HEK293 (cell line): ENCODE results near the gene EEF2KMT.

Source experiments
- BCL11B ChIP-seq: fragments of 450-650 bp; formaldehyde crosslinking; IDR thresholded peaks from 2 replicates; pipeline ENCODE4 v1.5.1; 2016; ENCODE audit warnings: low read depth, missing biosample characterization, missing genetic modification characterization
- GFI1B ChIP-seq: fragments of 450-650 bp; formaldehyde crosslinking; IDR thresholded peaks from 2 replicates; pipeline ENCODE4 v1.5.1; 2016; ENCODE audit warnings: missing biosample characterization, missing genetic modification characterization
- ZBTB20 ChIP-seq: fragments of 450-650 bp; formaldehyde crosslinking; IDR thresholded peaks from 2 replicates; pipeline ENCODE4 v1.5.1; 2016; ENCODE audit warnings: missing biosample characterization, missing genetic modification characterization
- ZBTB6 ChIP-seq: fragments of 450-650 bp; formaldehyde crosslinking; IDR thresholded peaks from 2 replicates; pipeline ENCODE4 v1.5.1; 2017; ENCODE audit warnings: missing biosample characterization, missing genetic modification characterization
- ZFP41 ChIP-seq: fragments of 450-650 bp; formaldehyde crosslinking; IDR thresholded peaks from 2 replicates; pipeline ENCODE4 v1.5.1; 2016; ENCODE audit warnings: missing biosample characterization, missing genetic modification characterization, borderline replicate concordance
- ZFP69B ChIP-seq: fragments of 450-650 bp; formaldehyde crosslinking; IDR thresholded peaks from 2 replicates; pipeline ENCODE4 v1.5.1; 2016; ENCODE audit warnings: missing biosample characterization, missing genetic modification characterization
- ZNF221 ChIP-seq: fragments of 450-650 bp; formaldehyde crosslinking; IDR thresholded peaks from 2 replicates; pipeline ENCODE4 v1.5.1; 2017; ENCODE audit warnings: missing biosample characterization, missing genetic modification characterization, borderline replicate concordance
- ZNF239 ChIP-seq: fragments of 450-650 bp; formaldehyde crosslinking; IDR thresholded peaks from 2 replicates; pipeline ENCODE4 v1.5.1; 2016; ENCODE audit warnings: missing biosample characterization, missing genetic modification characterization
- ZNF473 ChIP-seq: fragments of 450-650 bp; formaldehyde crosslinking; IDR thresholded peaks from 2 replicates; pipeline ENCODE4 v1.5.1; 2017; ENCODE audit warnings: missing biosample characterization, missing genetic modification characterization
- ZNF488 ChIP-seq: fragments of 450-650 bp; formaldehyde crosslinking; IDR thresholded peaks from 2 replicates; pipeline ENCODE4 v1.5.1; 2016; ENCODE audit warnings: missing biosample characterization, missing genetic modification characterization
- ZNF530 ChIP-seq: fragments of 450-650 bp; formaldehyde crosslinking; IDR thresholded peaks from 2 replicates; pipeline ENCODE4 v1.5.1; 2016; ENCODE audit warnings: low read depth, missing biosample characterization, missing genetic modification characterization
- ZNF544 ChIP-seq: fragments of 450-650 bp; formaldehyde crosslinking; IDR thresholded peaks from 2 replicates; pipeline ENCODE4 v1.5.0; 2017; ENCODE audit warnings: missing biosample characterization, missing genetic modification characterization
- ZNF596 ChIP-seq: fragments of 450-650 bp; IDR thresholded peaks from 2 replicates; pipeline ENCODE4 v1.5.0; 2018; ENCODE audit warnings: missing biosample characterization, mild to moderate bottlenecking, missing genetic modification characterization, moderate library complexity
- ZNF626 ChIP-seq: fragments of 450-650 bp; sonication (Bioruptor Pico); formaldehyde crosslinking; IDR thresholded peaks from 2 replicates; pipeline ENCODE4 v1.5.1; 2018; ENCODE audit warnings: missing biosample characterization, missing genetic modification characterization, inconsistent platforms
- ZNF664 ChIP-seq: fragments of 450-650 bp; formaldehyde crosslinking; IDR thresholded peaks from 2 replicates; pipeline ENCODE4 v1.5.1; 2016; ENCODE audit warnings: missing biosample characterization, missing genetic modification characterization
- ZNF670 ChIP-seq: fragments of 450-650 bp; formaldehyde crosslinking; IDR thresholded peaks from 2 replicates; pipeline ENCODE4 v1.5.1; 2016; ENCODE audit warnings: missing biosample characterization, missing genetic modification characterization, low read depth
- ZNF677 ChIP-seq: fragments of 450-650 bp; IDR thresholded peaks from 2 replicates; pipeline ENCODE4 v1.5.0; 2018; ENCODE audit warnings: missing biosample characterization, mild to moderate bottlenecking, missing genetic modification characterization, moderate library complexity
- ZNF792 ChIP-seq: fragments of 450-650 bp; formaldehyde crosslinking; IDR thresholded peaks from 2 replicates; pipeline ENCODE4 v1.5.1; 2016; ENCODE audit warnings: missing biosample characterization, missing genetic modification characterization
- ZNF843 ChIP-seq: fragments of 450-650 bp; formaldehyde crosslinking; IDR thresholded peaks from 2 replicates; pipeline ENCODE4 v1.5.1; 2016; ENCODE audit warnings: missing biosample characterization, missing genetic modification characterization
- ZXDB ChIP-seq: fragments of 450-650 bp; formaldehyde crosslinking; IDR thresholded peaks from 2 replicates; pipeline ENCODE4 v1.5.1; 2016; ENCODE audit warnings: missing biosample characterization, missing genetic modification characterization
- TF ChIP-seq, protein P1 (sequence below): fragments of 450-650 bp; formaldehyde crosslinking; IDR thresholded peaks from 2 replicates; pipeline ENCODE4 v1.5.1; 2017; ENCODE audit warnings: missing biosample characterization, missing genetic modification characterization
- TF ChIP-seq, protein P2 (sequence below): fragments of 450-650 bp; formaldehyde crosslinking; IDR thresholded peaks from 2 replicates; pipeline ENCODE4 v1.5.1; 2016; ENCODE audit warnings: missing biosample characterization, missing genetic modification characterization
- TF ChIP-seq, protein P3 (sequence below): fragments of 450-650 bp; formaldehyde crosslinking; IDR thresholded peaks from 2 replicates; pipeline ENCODE4 v1.5.1; 2016; ENCODE audit warnings: missing biosample characterization, missing genetic modification characterization
- TF ChIP-seq, protein P4 (sequence below): fragments of 450-650 bp; formaldehyde crosslinking; IDR thresholded peaks from 2 replicates; pipeline ENCODE4 v1.5.1; 2017; ENCODE audit warnings: missing biosample characterization, missing genetic modification characterization
- TF ChIP-seq, protein P5 (sequence below): fragments of 450-650 bp; formaldehyde crosslinking; IDR thresholded peaks from 2 replicates; pipeline ENCODE4 v1.5.1; 2016; ENCODE audit warnings: missing biosample characterization, missing genetic modification characterization, borderline replicate concordance

Gene EEF2KMT

GRCh38 chr16:5064915-5065314, 32.7 kb downstream of the EEF2KMT start (continued):
- TF ChIP-seq, protein P1, sequence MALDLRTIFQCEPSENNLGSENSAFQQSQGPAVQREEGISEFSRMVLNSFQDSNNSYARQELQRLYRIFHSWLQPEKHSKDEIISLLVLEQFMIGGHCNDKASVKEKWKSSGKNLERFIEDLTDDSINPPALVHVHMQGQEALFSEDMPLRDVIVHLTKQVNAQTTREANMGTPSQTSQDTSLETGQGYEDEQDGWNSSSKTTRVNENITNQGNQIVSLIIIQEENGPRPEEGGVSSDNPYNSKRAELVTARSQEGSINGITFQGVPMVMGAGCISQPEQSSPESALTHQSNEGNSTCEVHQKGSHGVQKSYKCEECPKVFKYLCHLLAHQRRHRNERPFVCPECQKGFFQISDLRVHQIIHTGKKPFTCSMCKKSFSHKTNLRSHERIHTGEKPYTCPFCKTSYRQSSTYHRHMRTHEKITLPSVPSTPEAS (tag by site-specific recombination), result peak; percentile 97
- TF ChIP-seq GFI1B (tag by site-specific recombination) (no peak), ZFP41 (no peak), ZNF488 (tag by site-specific recombination) (no peak), ZFP69B (tag by site-specific recombination) (0 out of 2 replicates have a peak, but pooled peaks have one; percentile 35), ZNF544 (tag by site-specific recombination) (no peak), ZNF239 (no peak), ZXDB (tag by site-specific recombination) (peak; percentile 62), ZNF596 (tag by site-specific recombination) (no peak), ZNF677 (tag by site-specific recombination) (no peak), ZNF792 (no peak; the same call in 1 of the 2 replicates), BCL11B (tag by site-specific recombination) (0 out of 2 replicates have a peak, but pooled peaks have one; percentile 16), ZNF221 (tag by site-specific recombination) (no peak), ZNF530 (tag by site-specific recombination) (no peak), ZBTB20 (0 out of 2 replicates have a peak, but pooled peaks have one; percentile 17), ZBTB6 (no peak), ZNF843 (tag by site-specific recombination) (no peak), ZNF670 (tag by site-specific recombination) (no peak), ZNF664 (peak; percentile 92; the same call in 1 of the 2 replicates), ZNF626 (no peak), ZNF473 (tag by site-specific recombination) (no peak)
- TF ChIP-seq, protein P2, sequence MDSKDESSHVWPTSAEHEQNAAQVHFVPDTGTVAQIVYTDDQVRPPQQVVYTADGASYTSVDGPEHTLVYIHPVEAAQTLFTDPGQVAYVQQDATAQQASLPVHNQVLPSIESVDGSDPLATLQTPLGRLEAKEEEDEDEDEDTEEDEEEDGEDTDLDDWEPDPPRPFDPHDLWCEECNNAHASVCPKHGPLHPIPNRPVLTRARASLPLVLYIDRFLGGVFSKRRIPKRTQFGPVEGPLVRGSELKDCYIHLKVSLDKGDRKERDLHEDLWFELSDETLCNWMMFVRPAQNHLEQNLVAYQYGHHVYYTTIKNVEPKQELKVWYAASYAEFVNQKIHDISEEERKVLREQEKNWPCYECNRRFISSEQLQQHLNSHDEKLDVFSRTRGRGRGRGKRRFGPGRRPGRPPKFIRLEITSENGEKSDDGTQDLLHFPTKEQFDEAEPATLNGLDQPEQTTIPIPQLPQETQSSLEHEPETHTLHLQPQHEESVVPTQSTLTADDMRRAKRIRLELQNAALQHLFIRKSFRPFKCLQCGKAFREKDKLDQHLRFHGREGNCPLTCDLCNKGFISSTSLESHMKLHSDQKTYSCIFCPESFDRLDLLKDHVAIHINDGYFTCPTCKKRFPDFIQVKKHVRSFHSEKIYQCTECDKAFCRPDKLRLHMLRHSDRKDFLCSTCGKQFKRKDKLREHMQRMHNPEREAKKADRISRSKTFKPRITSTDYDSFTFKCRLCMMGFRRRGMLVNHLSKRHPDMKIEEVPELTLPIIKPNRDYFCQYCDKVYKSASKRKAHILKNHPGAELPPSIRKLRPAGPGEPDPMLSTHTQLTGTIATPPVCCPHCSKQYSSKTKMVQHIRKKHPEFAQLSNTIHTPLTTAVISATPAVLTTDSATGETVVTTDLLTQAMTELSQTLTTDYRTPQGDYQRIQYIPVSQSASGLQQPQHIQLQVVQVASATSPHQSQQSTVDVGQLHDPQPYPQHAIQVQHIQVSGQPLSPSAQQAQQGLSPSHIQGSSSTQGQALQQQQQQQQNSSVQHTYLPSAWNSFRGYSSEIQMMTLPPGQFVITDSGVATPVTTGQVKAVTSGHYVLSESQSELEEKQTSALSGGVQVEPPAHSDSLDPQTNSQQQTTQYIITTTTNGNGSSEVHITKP (tag by site-specific recombination), result peak; percentile 27; the same call in 1 of the 2 replicates
- TF ChIP-seq, protein P3, sequence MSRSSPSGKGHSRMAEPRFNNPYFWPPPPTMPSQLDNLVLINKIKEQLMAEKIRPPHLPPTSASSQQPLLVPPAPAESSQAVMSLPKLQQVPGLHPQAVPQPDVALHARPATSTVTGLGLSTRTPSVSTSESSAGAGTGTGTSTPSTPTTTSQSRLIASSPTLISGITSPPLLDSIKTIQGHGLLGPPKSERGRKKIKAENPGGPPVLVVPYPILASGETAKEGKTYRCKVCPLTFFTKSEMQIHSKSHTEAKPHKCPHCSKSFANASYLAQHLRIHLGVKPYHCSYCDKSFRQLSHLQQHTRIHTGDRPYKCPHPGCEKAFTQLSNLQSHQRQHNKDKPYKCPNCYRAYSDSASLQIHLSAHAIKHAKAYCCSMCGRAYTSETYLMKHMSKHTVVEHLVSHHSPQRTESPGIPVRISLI (tag by site-specific recombination), result no peak
- TF ChIP-seq, protein P4, sequence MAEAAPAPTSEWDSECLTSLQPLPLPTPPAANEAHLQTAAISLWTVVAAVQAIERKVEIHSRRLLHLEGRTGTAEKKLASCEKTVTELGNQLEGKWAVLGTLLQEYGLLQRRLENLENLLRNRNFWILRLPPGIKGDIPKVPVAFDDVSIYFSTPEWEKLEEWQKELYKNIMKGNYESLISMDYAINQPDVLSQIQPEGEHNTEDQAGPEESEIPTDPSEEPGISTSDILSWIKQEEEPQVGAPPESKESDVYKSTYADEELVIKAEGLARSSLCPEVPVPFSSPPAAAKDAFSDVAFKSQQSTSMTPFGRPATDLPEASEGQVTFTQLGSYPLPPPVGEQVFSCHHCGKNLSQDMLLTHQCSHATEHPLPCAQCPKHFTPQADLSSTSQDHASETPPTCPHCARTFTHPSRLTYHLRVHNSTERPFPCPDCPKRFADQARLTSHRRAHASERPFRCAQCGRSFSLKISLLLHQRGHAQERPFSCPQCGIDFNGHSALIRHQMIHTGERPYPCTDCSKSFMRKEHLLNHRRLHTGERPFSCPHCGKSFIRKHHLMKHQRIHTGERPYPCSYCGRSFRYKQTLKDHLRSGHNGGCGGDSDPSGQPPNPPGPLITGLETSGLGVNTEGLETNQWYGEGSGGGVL (tag by site-specific recombination), result peak; percentile 91
- TF ChIP-seq, protein P5, sequence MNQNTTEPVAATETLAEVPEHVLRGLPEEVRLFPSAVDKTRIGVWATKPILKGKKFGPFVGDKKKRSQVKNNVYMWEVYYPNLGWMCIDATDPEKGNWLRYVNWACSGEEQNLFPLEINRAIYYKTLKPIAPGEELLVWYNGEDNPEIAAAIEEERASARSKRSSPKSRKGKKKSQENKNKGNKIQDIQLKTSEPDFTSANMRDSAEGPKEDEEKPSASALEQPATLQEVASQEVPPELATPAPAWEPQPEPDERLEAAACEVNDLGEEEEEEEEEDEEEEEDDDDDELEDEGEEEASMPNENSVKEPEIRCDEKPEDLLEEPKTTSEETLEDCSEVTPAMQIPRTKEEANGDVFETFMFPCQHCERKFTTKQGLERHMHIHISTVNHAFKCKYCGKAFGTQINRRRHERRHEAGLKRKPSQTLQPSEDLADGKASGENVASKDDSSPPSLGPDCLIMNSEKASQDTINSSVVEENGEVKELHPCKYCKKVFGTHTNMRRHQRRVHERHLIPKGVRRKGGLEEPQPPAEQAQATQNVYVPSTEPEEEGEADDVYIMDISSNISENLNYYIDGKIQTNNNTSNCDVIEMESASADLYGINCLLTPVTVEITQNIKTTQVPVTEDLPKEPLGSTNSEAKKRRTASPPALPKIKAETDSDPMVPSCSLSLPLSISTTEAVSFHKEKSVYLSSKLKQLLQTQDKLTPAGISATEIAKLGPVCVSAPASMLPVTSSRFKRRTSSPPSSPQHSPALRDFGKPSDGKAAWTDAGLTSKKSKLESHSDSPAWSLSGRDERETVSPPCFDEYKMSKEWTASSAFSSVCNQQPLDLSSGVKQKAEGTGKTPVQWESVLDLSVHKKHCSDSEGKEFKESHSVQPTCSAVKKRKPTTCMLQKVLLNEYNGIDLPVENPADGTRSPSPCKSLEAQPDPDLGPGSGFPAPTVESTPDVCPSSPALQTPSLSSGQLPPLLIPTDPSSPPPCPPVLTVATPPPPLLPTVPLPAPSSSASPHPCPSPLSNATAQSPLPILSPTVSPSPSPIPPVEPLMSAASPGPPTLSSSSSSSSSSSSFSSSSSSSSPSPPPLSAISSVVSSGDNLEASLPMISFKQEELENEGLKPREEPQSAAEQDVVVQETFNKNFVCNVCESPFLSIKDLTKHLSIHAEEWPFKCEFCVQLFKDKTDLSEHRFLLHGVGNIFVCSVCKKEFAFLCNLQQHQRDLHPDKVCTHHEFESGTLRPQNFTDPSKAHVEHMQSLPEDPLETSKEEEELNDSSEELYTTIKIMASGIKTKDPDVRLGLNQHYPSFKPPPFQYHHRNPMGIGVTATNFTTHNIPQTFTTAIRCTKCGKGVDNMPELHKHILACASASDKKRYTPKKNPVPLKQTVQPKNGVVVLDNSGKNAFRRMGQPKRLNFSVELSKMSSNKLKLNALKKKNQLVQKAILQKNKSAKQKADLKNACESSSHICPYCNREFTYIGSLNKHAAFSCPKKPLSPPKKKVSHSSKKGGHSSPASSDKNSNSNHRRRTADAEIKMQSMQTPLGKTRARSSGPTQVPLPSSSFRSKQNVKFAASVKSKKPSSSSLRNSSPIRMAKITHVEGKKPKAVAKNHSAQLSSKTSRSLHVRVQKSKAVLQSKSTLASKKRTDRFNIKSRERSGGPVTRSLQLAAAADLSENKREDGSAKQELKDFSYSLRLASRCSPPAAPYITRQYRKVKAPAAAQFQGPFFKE, result no peak
